Measurements from ENCODE around the gene TNFRSF4.

Gene TNFRSF4

GRCh38 chr1:1210726-1211540 lies 3.0 kb downstream of the TNFRSF4 start:
- H3K27ac Mint-ChIP-seq = peak overlapping the region; percentile 49
- H3K4me1 Mint-ChIP-seq (ENCODE audit: low read depth) = peaks cover 22% of the 10 kb centered on the region
- H3K4me3 Mint-ChIP-seq = peak overlapping the region; percentile 32
- H3K9me3 Mint-ChIP-seq = no peaks in the 10 kb centered on the region
- DNase-seq (ENCODE audit: low spot score) = no peak
- no peaks in the 10 kb centered on the region for H3K27me3 Mint-ChIP-seq (ENCODE audit: low read depth)
- peaks cover 1% of the 10 kb centered on the region for H3K36me3 Mint-ChIP-seq (ENCODE audit: low read depth)

- Mint-ChIP-seq H3K27me3 (ENCODE audit: low read depth) (no peaks in the 10 kb centered on the region), H3K27ac (peak overlapping the region; percentile 90), H3K9me3 (no peaks in the 10 kb centered on the region), H3K36me3 (ENCODE audit: low read depth) (no peaks in the 10 kb centered on the region), H3K4me1 (ENCODE audit: low read depth) (peaks cover 12% of the 10 kb centered on the region), H3K4me3 (peak overlapping the region; percentile 84)
- DNase-seq (ENCODE audit: low spot score) = peak; percentile 65
These were observed 5.1 kb downstream of the TNFRSF4 start for GRCh38 chr1:1208713-1209433.

DNA sequence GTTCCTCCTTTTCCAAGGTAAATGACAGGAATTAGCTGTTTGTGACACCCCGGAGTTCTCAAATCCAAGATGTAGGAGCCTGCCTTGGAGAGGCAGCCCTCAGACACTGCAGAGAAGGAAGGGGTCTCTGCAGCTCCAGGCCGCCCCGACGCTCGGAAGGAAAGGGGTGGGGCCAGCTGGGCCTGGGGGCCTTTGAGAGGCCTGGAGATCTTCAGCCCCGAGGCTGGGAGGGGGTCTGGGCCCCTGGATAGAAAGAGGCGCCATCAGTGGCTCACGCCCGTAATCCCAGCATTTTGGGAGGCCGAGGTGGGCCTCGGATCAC lies 6.4 kb downstream of the TNFRSF4 start:
- DNase-seq (ENCODE audit: low spot score) = no peak
- no peaks in the 10 kb centered on the region for H3K9me3 Mint-ChIP-seq
- H3K4me3 Mint-ChIP-seq = peak overlapping the region; percentile 84
- no peaks in the 10 kb centered on the region for H3K36me3 Mint-ChIP-seq (ENCODE audit: low read depth)
- no peak overlapping the region for H3K27ac Mint-ChIP-seq
- H3K27me3 Mint-ChIP-seq (ENCODE audit: low read depth) = no peaks in the 10 kb centered on the region
- H3K4me1 Mint-ChIP-seq (ENCODE audit: low read depth) = peaks cover 12% of the 10 kb centered on the region

DNA sequence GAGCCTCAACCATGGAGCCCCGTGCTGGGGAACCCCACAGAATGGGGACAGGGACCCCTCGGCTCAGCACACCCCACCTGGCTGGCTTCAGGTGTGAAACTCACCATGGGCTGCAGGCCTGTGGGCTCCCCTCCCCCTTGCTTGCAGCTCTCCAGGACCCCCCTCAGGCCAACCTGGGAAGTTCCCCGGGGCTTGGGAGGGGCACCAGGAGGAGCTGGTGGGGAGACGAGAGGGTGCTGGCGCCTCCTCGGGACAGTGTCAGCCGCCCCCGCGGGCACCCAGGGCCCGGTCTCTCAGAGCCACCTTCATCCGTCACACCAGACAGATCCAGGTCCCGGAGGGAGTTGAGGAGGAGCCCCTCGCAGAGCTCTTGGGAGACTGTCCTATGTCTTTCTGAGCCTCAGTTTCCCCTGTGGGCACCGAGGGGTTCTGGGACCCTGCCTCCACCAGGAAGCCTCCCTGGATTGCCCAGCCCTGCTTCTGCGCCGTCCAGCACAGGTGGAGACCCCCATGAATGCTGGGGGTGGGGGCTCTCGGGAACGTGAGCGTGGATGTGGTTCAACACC lies 6.9 kb downstream of the TNFRSF4 start:
- Mint-ChIP-seq H3K4me1 (ENCODE audit: low read depth) (peaks cover 12% of the 10 kb centered on the region), H3K4me3 (peak overlapping the region; percentile 59), H3K27me3 (ENCODE audit: low read depth) (no peaks in the 10 kb centered on the region), H3K36me3 (ENCODE audit: low read depth) (no peaks in the 10 kb centered on the region), H3K27ac (no peak overlapping the region), H3K9me3 (no peaks in the 10 kb centered on the region)
- DNase-seq (ENCODE audit: low spot score) = no peak

DNA sequence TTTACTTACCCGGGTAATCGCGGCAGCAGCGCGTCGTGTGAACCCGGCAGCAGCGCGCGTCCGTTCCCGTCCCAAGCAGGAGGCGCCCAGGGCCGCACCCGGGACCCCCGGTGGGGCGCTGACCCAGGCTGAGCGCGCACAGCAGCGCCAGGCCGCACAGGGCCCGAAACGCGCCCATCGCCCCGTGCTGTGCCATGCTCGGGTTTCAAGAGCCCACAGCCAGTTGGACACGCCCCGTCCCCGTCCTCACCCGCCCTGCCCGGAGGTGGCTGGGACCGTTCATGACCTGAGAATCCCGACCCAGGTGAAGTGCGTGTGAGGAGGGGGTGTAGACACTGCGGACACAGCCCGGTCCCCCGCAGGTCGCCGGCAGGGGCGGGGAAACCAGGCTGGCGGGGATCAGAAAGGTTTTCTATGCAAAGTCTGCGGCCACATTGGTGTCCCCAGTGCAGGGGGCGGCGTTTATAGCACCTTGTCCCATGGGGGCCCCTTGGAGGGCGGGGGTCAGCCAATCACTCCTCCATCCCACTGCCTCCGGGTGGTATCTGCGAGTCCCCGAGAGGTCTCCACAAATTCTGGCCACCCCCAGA lies 7.5 kb downstream of the TNFRSF4 start, which contains the start of gene TNFRSF18:
Gene TNFRSF18, minus strand, starts transcription at position 217 of the 590 bp plus-strand sequence. Its CDS starts 21 bp downstream, at position 196.
- no peaks in the 10 kb centered on the region for H3K9me3 Mint-ChIP-seq

DNA sequence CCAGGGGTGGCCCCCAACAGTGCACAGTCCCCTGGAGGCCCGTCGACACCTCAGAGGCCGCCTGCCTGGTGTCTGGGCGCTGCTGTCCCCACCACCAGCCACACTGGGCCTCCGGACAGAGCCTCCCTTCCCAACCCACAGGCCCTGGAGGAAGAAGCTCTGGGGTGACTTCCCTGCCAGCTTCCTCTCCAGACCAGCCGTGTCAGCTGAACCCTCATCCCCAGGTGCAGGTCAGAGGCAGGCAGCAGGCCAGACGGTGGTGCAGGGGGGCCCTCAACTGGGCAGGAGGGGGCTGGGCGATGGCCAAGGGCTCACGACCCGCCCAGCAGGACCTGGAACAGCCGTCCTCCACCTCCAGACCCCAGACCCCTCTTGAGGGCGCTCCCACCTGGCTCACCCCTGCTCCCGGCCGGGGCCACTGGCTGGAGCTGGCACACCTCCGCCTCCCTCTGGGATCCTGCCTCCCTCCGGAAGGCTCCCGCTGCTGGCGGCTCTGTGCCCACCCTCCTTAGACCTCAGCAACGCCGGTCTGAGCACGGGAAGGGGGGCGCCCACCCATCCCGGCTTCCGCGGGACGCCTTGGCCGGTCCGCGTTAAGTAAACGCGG lies 8.1 kb downstream of the TNFRSF4 start:
- H3K27ac Mint-ChIP-seq = no peak overlapping the region
- DNase-seq (ENCODE audit: low spot score) = no peak
- peaks cover 12% of the 10 kb centered on the region for H3K4me1 Mint-ChIP-seq (ENCODE audit: low read depth)
- no peaks in the 10 kb centered on the region for H3K36me3 Mint-ChIP-seq (ENCODE audit: low read depth)
- no peaks in the 10 kb centered on the region for H3K9me3 Mint-ChIP-seq
- H3K27me3 Mint-ChIP-seq (ENCODE audit: low read depth) = no peaks in the 10 kb centered on the region
- peak overlapping the region; percentile 55 for H3K4me3 Mint-ChIP-seq

More for the DNA sequence above, 7.5 kb downstream of the TNFRSF4 start, which contains the start of gene TNFRSF18:
- Mint-ChIP-seq H3K4me3 (peak within 1 kb of the TSS; percentile 59), H3K4me1 (ENCODE audit: low read depth) (peaks cover 12% of the 10 kb centered on the region), H3K27ac (peak within 1 kb of the TSS; percentile 45), H3K36me3 (ENCODE audit: low read depth) (no peaks in the 10 kb centered on the region), H3K27me3 (ENCODE audit: low read depth) (no peaks in the 10 kb centered on the region)
- DNase-seq (ENCODE audit: low spot score) = peak; percentile 50

GRCh38 chr1:1204998-1205768 lies 8.8 kb downstream of the TNFRSF4 start:
- no peak overlapping the region for H3K27ac Mint-ChIP-seq
- peaks cover 16% of the 10 kb centered on the region for H3K4me1 Mint-ChIP-seq (ENCODE audit: low read depth)
- no peak for DNase-seq (ENCODE audit: low spot score)
- no peaks in the 10 kb centered on the region for H3K9me3 Mint-ChIP-seq
- peak overlapping the region; percentile 55 for H3K4me3 Mint-ChIP-seq
- no peaks in the 10 kb centered on the region for H3K27me3 Mint-ChIP-seq (ENCODE audit: low read depth)
- no peaks in the 10 kb centered on the region for H3K36me3 Mint-ChIP-seq (ENCODE audit: low read depth)

DNA sequence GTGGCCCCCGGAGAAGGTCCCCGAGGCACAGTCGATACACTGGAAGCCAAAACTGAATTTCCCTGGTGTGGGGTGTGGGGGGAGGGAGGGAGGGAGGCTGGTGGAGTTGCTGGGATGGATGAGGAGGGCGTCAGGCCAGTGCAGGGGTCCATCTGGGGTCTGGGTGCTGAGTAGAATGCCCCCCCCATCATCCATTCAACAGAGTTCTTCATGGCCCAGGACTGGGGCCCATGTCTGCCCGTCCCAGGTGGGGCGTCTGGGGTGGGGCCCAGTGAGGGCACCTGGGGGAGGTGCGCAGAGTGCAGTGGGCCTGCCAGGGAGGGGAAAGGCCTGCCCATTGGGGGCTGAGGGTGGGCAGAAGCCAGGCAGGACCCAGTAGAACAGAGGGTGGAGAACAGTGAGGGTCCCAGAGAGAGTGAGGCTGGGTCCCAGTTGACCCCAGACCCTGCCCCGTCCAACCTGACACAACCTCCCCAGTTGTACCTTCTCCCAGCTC lies 9.5 kb downstream of the TNFRSF4 start:
- Mint-ChIP-seq H3K27me3 (ENCODE audit: low read depth) (no peaks in the 10 kb centered on the region), H3K27ac (no peak overlapping the region), H3K9me3 (no peaks in the 10 kb centered on the region), H3K36me3 (ENCODE audit: low read depth) (no peaks in the 10 kb centered on the region), H3K4me3 (no peak overlapping the region), H3K4me1 (ENCODE audit: low read depth) (peaks cover 13% of the 10 kb centered on the region)
- DNase-seq (ENCODE audit: low spot score) = no peak

DNA sequence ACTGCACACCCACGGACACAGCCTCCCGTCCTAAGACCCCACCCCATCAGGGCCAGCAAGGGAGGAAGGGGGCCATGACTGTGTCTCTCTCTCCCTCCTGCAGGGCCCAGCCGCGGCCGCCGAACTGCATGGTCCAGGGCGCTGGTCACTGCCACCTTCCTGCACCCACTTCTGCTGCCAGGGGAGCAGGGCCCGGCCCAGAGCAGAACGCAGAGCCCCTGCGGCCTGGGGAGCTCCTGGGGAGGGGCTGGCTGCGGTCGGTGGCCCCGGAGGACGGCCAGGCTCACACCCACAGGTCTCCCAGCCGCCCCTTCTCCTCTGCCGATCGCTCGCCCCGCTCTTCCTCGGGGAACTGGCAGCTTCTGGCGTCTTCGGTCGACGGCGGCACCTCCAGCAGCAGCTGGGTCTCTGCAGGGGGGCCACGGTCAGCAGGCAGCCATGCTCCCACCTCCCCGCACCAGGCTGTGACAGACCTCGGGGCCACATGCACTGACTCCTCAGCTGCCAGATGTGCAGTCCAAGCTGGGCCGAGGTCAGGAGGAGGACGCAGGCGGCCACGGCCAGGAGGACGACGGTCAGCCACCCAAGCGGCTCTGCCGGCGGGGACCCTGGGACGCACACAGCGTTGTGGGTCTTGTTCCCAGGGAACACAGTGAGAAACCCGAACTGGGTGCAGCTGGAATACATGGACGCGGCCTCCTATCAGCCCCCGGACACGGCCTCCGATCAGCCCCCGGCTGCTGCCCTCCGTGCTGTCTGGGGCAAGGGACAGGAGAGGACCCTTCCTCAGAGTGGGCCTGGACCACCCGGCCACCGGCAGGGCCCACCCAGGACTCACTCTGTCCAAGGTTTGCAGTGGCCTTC lies 10.2 kb downstream of the TNFRSF4 start:
- no peak overlapping the region for H3K27ac Mint-ChIP-seq
- no peak overlapping the region for H3K4me3 Mint-ChIP-seq
- H3K4me1 Mint-ChIP-seq (ENCODE audit: low read depth) = peaks cover 10% of the 10 kb centered on the region
- no peaks in the 10 kb centered on the region for H3K36me3 Mint-ChIP-seq (ENCODE audit: low read depth)
- DNase-seq (ENCODE audit: low spot score) = no peak
- H3K9me3 Mint-ChIP-seq = no peaks in the 10 kb centered on the region
- H3K27me3 Mint-ChIP-seq (ENCODE audit: low read depth) = no peaks in the 10 kb centered on the region

- Mint-ChIP-seq H3K9me3 (no peaks in the 10 kb centered on the region), H3K27ac (no peak overlapping the region), H3K27me3 (ENCODE audit: low read depth) (no peaks in the 10 kb centered on the region), H3K36me3 (ENCODE audit: low read depth) (no peaks in the 10 kb centered on the region), H3K4me3 (no peak overlapping the region), H3K4me1 (ENCODE audit: low read depth) (peaks cover 5% of the 10 kb centered on the region)
- no peak for DNase-seq (ENCODE audit: low spot score)
These were observed 11.0 kb downstream of the TNFRSF4 start for GRCh38 chr1:1202831-1203560.

DNA sequence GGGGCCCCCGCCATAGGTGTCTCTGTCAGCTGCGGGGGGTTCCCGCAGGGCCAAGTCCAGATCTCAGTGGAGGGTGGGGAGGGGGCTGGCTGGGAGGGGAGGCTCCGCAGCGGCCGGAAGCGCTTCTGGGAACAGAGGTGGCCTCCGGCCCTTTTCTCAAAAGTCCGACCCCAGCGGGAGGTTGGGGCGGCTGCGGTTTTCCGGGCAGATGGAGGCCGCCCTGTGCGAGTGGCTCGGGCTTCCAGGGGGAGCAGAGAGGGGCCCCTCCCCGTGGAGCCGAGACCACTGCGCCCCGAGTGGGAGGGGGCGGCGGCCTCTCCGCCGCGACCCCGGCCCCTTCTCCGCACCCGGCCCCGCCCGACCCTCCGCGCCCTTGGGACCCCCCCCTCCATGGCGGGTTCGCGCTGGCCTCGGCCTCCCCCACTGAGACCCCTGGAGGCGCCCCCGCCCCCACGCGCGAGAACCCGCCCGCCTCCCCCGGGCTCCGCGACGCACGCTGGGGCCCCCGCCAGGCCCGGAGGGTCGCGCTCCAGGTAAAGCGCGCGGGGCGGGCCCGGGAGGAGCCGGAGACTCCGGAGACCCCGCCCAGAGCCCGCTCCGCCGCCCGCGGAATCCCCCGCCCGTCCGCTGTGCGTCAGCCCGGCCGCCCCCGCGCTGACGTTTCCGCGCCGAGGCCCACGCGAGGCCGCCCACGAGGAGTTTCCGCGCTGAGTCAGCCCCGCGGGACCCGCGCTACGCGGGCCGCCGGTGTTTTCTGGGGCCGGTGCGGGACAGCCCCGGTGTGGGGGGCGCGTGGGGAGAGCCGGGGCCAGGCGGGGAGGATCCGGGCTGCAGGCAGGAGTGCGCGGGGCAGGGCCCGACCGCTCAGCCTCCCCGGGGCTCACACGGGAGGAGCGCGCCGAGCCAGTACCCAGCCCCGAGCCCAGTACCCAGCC lies 12.8 kb downstream of the TNFRSF4 start:
- no peaks in the 10 kb centered on the region for H3K9me3 Mint-ChIP-seq
- DNase-seq (ENCODE audit: low spot score) = peak; percentile 93
- H3K36me3 Mint-ChIP-seq (ENCODE audit: low read depth) = no peaks in the 10 kb centered on the region
- H3K4me3 Mint-ChIP-seq = peak overlapping the region; percentile 36
- H3K4me1 Mint-ChIP-seq (ENCODE audit: low read depth) = peaks cover 3% of the 10 kb centered on the region
- H3K27me3 Mint-ChIP-seq (ENCODE audit: low read depth) = no peaks in the 10 kb centered on the region
- H3K27ac Mint-ChIP-seq = peak overlapping the region; percentile 69

Measured in T-helper 2 cell treated with Interferon-gamma antibody and Interleukin-4, amounts not matched to agents 5 μg/mL and 100 μg/mL, for 36 hours (primary cell).